Measurements from ENCODE around the gene PLEKHG7. TPM values are rescaled to one million over a fixed set of nuclear protein-coding genes. Genes with fewer than 3 reads are reported as not detected.

The PLEKHG7 gene
- total RNA-seq, 1 experiment from 2014 or later: not detected

- peak overlapping the region; percentile 15 for H3K4me3 ChIP-seq (ENCODE audit: low read depth, low read length, poor library complexity, severe bottlenecking)
- TF ChIP-seq EZH2 (IDR thresholded peaks at IDR 0.05; ENCODE audit: borderline replicate concordance, low read depth, low read length, poor library complexity, severe bottlenecking) (no peak), CTCF (conservative IDR thresholded peaks at IDR 0.05; ENCODE audit: low read depth, low read length) (0 out of 2 replicates have a peak, but pooled peaks have one; percentile 35)
- H3K36me3 ChIP-seq (ENCODE audit: insufficient read depth, low read length, poor library complexity, severe bottlenecking): no peaks in the 10 kb centered on the region
- intact Hi-C loops (cut with micrococcal nuclease; ENCODE audit: unreplicated experiment): no loop called here
- H3K4me1 ChIP-seq (ENCODE audit: insufficient read depth, low read length, poor library complexity, severe bottlenecking): peaks cover 52% of the 10 kb centered on the region
- DNase-seq (ENCODE audit: low spot score): peak; percentile 94
- no peaks in the 10 kb centered on the region for H3K27me3 ChIP-seq (replicated peaks; ENCODE audit: insufficient read depth, low read depth, low read length, poor library complexity)
- peak overlapping the region; percentile 78 for H3K27ac ChIP-seq (ENCODE audit: low read depth, low read length, poor library complexity, severe bottlenecking)
- no TSS peak for BruUV-seq (replicated peaks)
- H3K9me3 ChIP-seq (ENCODE audit: low read depth, low read length, poor library complexity, severe bottlenecking): no peaks in the 10 kb centered on the region
- CTCF ChIA-PET: no interaction called here
- POLR2A ChIA-PET (ENCODE audit: low non-redundant PET): no interaction called here
Observed at GRCh38 chr12:92735131-92735721, 32.4 kb downstream of the PLEKHG7 start.

- H3K9me3 ChIP-seq (ENCODE audit: low read depth, low read length, poor library complexity, severe bottlenecking): no peaks in the 10 kb centered on the region
- H3K27ac ChIP-seq (ENCODE audit: low read depth, low read length, poor library complexity, severe bottlenecking): no peak overlapping the region
- no peak for DNase-seq (ENCODE audit: low spot score)
- no peak for TF ChIP-seq EZH2 (IDR thresholded peaks at IDR 0.05; ENCODE audit: borderline replicate concordance, low read depth, low read length, poor library complexity, severe bottlenecking)
- TF ChIP-seq CTCF (conservative IDR thresholded peaks at IDR 0.05; ENCODE audit: low read depth, low read length): no peak
- intact Hi-C loops (cut with micrococcal nuclease; ENCODE audit: unreplicated experiment): no loop called here
- POLR2A ChIA-PET (ENCODE audit: low non-redundant PET): no interaction called here
- CTCF ChIA-PET: no interaction called here
- H3K27me3 ChIP-seq (replicated peaks; ENCODE audit: insufficient read depth, low read depth, low read length, poor library complexity): no peaks in the 10 kb centered on the region
- H3K4me1 ChIP-seq (ENCODE audit: insufficient read depth, low read length, poor library complexity, severe bottlenecking): peaks cover 48% of the 10 kb centered on the region
- no TSS peak for BruUV-seq (replicated peaks)
- no peaks in the 10 kb centered on the region for H3K36me3 ChIP-seq (ENCODE audit: insufficient read depth, low read length, poor library complexity, severe bottlenecking)
- no peak overlapping the region for H3K4me3 ChIP-seq (ENCODE audit: low read depth, low read length, poor library complexity, severe bottlenecking)
Observed at GRCh38 chr12:92736605-92737004, 33.8 kb downstream of the PLEKHG7 start.

GRCh38 chr12:92737855-92738850 lies 35.4 kb downstream of the PLEKHG7 start:
- Histone ChIP-seq H3K27ac (ENCODE audit: low read depth, low read length, poor library complexity, severe bottlenecking) (no peak overlapping the region), H3K36me3 (ENCODE audit: insufficient read depth, low read length, poor library complexity, severe bottlenecking) (no peaks in the 10 kb centered on the region), H3K4me1 (ENCODE audit: insufficient read depth, low read length, poor library complexity, severe bottlenecking) (peaks cover 39% of the 10 kb centered on the region), H3K27me3 (replicated peaks; ENCODE audit: insufficient read depth, low read depth, low read length, poor library complexity) (no peaks in the 10 kb centered on the region), H3K9me3 (ENCODE audit: low read depth, low read length, poor library complexity, severe bottlenecking) (no peaks in the 10 kb centered on the region), H3K4me3 (ENCODE audit: low read depth, low read length, poor library complexity, severe bottlenecking) (no peak overlapping the region)
- TF ChIP-seq CTCF (conservative IDR thresholded peaks at IDR 0.05; ENCODE audit: low read depth, low read length): no peak
- no peak for TF ChIP-seq EZH2 (IDR thresholded peaks at IDR 0.05; ENCODE audit: borderline replicate concordance, low read depth, low read length, poor library complexity, severe bottlenecking)
- DNase-seq (ENCODE audit: low spot score): no peak
- intact Hi-C loops (cut with micrococcal nuclease; ENCODE audit: unreplicated experiment): no loop called here
- POLR2A ChIA-PET (ENCODE audit: low non-redundant PET): interaction anchor here (0.7 kb wide), 1 partner anchor 80 kb away, joined by 3 read pairs; no protein-coding TSS in a partner anchor
- CTCF ChIA-PET: no interaction called here
- no TSS peak for BruUV-seq (replicated peaks)

Measured in A673 (cell line).